Measurements from ENCODE around the gene ESRRA.
"Not testable (repeated sequence)": the region's sequence is repeated elsewhere in the genome, so short reads cannot be mapped to it uniquely, and the experiment has no call there.

ESRRA gene

GRCh38 chr11:64314146-64314804 lies 9.0 kb downstream of the ESRRA start:
- no peak for DNase-seq

- no peak for DNase-seq
Observed at GRCh38 chr11:64314805-64315561, 9.7 kb downstream of the ESRRA start.

- DNase-seq = not testable (repeated sequence)
Observed at GRCh38 chr11:64315667-64316526, 10.6 kb downstream of the ESRRA start.

DNA sequence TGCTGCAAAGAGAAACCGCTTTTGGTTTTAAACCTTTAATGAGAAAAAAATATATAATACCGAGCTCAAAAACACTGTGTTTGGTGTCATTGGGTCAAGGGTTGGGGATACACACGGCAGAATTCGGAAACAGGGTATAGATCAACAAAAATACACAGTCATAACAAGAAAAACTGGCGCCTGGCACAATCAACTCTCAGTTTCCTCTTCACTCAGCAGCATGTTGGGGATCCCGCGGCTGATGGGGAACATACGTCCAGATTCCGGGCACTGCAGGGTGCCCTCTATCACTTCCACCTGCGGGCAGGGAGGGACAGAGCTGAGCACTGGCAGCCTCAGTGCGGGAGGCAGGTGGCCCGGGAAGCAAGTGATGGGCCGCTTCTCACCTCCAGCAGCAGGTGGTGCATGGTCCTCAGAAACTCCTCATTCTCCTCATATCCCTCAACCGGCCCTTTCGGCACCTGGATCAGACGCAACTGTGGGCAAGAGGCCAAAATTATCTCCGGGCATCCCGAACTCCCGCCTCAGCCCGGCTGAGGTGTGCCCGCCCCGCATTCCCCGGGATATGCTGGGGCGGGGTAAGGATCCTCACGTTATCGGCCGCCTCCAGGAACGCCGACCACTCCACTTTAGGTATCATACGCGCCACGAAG lies 11.5 kb downstream of the ESRRA start:
- no peak for DNase-seq

- DNase-seq = peak; percentile 78
Observed at GRCh38 chr11:64317325-64317960, 12.1 kb downstream of the ESRRA start, which contains the start of gene TRMT112. TRMT112 (minus strand) TSS chr11:64317559; CDS start chr11:64317526, 33 bp downstream.

GRCh38 chr11:64317961-64318765 lies 12.8 kb downstream of the ESRRA start, which contains the start of gene PRDX5:
PRDX5 (plus strand) TSS chr11:64318121; CDS start chr11:64318216, 95 bp downstream.
- DNase-seq = peak; percentile 70

DNA sequence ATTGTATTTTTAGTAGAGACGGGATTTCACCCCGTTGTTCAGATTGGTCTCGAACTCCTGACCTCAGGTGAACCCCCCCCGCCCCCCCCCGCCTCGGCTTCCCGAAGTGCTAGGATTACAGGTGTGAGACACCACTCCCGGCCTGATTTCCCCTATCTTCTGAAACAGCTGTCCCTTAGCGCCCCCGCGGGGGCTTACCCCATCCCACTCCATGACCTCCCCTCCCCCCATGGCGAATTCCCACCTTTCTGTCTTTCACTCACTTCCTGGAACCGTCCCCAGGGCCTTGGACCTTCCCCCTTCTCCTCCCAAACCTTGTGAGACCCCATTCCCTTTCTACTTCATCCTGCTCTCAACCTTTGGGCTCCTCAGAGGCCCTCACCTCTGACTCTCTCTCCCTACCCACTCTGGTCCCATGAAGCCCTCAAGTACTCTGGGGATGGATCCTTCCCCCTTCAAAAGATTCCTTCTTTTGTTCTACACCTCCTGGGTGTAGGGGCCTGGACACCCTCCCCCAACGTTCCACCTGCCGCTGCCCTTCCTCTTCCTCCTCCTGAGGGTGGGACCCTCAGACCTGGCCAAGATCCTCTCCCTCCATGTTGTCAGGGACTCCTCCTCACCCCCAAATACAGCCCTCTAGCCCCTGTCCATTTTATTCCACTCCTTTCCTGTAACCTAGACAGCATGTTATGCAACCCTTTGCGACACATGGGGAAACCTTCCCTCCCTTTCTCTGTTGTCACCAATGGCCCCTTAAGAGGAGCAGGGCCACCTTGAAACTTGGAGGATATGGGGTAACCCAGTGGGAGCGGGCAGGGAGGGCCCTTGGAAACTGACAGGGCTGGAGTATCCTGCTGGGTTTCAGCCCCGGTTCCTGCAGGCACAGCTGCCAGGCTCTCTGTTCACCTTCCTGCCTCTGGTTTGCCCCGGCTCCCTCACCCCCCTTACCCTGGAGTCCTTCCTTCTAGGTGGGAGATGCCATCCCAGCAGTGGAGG lies 13.7 kb downstream of the ESRRA start:
- no peak for DNase-seq

GRCh38 chr11:64320556-64320955 lies 15.2 kb downstream of the ESRRA start:
- DNase-seq = no peak

DNA sequence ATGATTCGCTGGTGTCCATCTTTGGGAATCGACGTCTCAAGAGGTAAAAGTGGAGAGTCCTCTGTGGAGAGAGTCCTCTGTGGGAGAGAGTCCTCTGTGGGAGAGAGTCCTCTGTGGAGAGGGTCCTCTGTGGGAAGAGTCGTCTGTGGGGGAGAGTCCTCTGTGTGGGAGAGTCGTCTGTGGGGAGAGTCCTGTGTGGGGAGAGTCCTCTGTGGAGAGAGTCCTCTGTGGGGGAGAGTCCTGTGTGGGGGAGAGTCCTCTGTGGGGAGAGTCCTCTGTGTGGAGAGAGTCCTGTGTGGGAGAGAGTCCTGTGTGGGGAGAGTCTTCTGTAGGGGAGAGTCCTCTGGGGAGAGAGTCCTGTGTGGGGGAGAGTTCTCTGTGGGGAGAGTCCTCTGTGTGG lies 15.7 kb downstream of the ESRRA start:
- no peak for DNase-seq

DNA sequence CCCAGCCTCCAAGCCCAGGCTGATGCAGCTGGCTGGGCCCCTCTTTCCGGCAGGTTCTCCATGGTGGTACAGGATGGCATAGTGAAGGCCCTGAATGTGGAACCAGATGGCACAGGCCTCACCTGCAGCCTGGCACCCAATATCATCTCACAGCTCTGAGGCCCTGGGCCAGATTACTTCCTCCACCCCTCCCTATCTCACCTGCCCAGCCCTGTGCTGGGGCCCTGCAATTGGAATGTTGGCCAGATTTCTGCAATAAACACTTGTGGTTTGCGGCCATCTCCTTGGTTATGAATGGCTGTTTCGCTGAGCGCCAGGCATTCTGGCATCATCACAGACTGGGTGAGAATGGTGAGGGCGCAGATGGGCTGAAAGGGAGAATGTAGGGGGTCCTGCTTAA lies 16.2 kb downstream of the ESRRA start:
- DNase-seq = no peak

GRCh38 chr11:64322925-64323260 lies 17.6 kb downstream of the ESRRA start:
- no peak for DNase-seq

DNA sequence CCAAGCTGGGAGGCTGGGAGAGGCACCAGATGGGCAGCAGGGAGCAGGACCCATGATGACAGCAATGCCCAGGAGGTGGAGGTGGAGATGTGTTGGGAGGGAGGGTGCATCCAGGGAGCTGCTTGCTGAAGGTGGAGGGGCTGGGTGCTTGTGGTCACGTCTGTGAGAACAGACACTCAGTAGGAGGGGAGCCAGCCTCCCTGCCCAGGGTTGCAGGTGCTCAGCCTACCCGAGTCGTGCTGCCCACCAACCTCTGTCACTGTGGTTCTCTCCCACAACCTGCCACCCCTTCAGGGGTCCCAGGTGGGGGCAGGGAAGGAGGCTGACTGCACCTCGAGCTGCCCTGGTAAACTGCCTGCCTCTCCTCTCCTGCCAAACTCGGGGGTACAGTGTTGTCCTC lies 18.0 kb downstream of the ESRRA start:
- DNase-seq = no peak

- DNase-seq = not testable (repeated sequence)
Observed at GRCh38 chr11:64323984-64324383, 18.7 kb downstream of the ESRRA start.

DNA sequence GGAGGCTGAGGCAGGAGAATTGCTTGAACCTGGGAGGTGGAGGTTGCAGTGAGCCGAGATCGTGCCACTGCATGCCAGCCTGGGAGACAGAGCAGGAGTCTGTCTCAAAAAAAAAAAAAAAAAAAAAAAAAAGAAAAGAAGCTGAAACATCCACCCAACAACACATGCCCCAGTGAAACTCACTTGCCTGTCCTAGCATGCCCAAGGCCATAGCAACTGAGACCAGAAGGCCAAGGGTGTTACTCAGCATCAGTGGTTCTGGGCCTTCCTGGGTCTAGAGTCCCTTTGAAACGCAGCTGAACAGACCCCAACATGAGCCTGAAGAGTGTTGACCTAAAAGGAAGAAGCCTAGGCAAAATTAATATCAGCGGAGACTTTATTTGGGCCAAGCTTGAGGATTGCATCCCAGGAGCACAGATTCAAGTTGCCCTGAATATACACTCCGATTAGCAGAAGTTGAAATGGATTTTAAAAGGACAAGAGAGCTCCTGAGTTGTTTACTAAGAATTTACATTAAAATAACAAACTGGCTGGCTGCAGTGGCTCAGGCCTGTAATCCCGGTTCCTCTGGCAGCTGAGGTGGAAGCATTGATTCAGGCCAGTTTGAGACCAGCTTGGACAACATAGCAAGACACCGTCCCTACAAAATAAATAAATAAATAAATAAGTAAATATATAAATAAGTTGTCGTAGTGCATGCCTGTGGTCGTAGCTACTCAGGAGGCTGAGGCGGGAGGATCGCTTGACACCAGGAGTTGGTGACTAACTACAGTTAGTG lies 19.6 kb downstream of the ESRRA start:
- no peak for DNase-seq

- DNase-seq = no peak
Observed at GRCh38 chr11:64327375-64327774, 22.1 kb downstream of the ESRRA start.

- DNase-seq = no peak
Observed at GRCh38 chr11:64327993-64328392, 22.7 kb downstream of the ESRRA start.

DNA sequence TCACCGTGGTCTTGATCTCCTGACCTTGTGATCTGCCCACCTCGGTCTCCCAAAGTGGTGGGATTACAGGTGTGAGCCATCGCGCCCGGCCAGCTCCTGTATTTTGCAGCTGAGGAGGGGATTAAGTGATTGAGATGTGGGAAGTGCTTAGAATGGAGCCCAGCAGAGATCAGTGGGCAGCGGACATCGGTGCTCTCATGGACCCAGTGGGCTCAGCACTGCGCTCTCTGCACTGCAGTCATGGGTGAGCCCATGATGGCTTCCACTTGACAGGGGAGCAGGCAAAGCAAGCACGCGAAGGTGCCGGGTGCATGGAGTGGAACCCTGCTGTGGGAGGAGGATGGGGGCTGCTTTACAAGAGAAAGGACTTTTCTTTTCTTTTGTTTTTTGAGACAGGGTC lies 25.6 kb downstream of the ESRRA start:
- no peak for DNase-seq

DNA sequence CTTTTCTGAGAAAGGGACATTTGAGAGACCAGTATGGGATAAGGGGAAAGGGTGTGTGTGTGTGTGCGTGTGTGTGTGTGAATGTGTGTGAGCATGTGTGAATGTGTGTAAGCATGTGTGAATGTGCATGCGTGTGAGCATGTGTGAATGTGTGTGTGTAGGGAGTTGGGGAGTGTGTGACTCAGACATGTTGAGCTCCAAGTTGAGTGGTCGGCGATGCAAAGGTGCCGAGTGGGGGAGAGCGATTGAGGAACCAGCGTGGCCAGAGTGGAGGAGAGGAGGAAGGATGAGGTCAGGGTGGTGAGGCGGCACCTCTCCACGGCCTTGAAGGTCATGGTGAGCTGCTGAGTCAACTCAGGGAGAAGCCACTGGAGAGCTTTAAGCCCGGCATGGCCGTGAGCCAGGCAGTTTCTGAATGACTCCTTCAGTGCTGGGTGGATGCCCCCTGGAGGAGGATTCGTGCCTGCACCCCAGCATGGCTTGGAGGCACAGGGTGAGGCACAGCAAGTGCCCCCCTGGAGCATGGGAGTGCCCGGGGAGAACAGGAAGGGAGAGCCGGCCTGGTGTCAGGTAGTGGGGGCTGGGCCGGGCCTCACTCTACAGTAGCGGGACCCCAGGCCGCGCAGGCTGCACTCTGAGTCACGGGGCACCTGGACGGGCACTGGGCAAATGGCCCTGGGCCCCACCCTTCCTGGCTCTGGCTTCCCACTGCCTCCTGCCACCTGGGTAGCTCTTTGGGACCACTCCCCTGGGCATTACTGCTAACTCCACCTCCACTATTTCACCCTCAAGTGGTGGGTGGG lies 26.4 kb downstream of the ESRRA start:
- DNase-seq = no peak

DNA sequence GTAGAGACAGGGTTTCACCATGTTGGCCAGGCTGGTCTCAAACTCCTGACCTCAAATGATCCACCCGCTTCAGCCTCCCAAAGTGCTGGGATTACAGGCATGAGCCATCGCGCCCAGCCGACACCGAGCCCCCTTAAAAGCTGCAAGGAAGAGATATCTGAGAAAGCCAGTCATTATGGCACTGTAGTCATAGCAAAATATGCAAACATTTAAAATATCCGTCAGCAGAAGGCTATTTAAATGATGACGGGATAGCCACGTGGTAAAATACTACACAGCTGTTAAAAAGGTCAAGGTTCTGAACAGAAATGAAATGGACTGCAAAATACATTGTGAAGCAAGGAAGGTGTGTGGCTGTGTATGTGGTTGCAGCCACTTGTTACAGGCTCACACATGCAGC lies 28.2 kb downstream of the ESRRA start:
- no peak for DNase-seq
